IPS DF 6.9 (cell line): ENCODE measurements around the gene TEX10.

Source experiments
- DNase-seq: peaks from one replicate; pipeline ENCODE4 v3.0.0-alpha.2; 2013; ENCODE audit warnings: low read depth, low spot score
- H3K27ac ChIP-seq: one replicate; pipeline ENCODE4 v1.5.1; 2013; ENCODE audit warnings: low read length, control low read depth
- H3K27me3 ChIP-seq: 2 replicates; pipeline ENCODE4 v1.6.1; 2013; ENCODE audit warnings: mild to moderate bottlenecking, low read length; ENCODE audit not compliant: control insufficient read depth, insufficient read depth
- H3K36me3 ChIP-seq: 2 replicates; pipeline ENCODE4 v1.6.1; 2013; ENCODE audit warnings: low read length; ENCODE audit not compliant: control insufficient read depth, insufficient read depth
- H3K4me1 ChIP-seq: 2 replicates; pipeline ENCODE4 v1.6.1; 2013; ENCODE audit warnings: low read length; ENCODE audit not compliant: control insufficient read depth, insufficient read depth
- H3K4me3 ChIP-seq: 2 replicates; pipeline ENCODE4 v1.5.1; 2013; ENCODE audit warnings: mild to moderate bottlenecking, low read length
- H3K9me3 ChIP-seq: 2 replicates; pipeline ENCODE4 v1.6.1; 2013; ENCODE audit warnings: low read length, inconsistent platforms; ENCODE audit not compliant: control insufficient read depth, insufficient read depth
- WGBS: extraction: QIAGEN DNeasy Blood & Tissue Kit; methylation state at CpG from one replicate; pipeline ENCODE4 v1.1.7; 2013; ENCODE audit warnings: mixed read lengths, missing lambda C conversion rate; ENCODE audit not compliant: insufficient read length, insufficient coverage; 5-methylcytosine and 5-hydroxymethylcytosine counted together

TEX10 gene

DNA sequence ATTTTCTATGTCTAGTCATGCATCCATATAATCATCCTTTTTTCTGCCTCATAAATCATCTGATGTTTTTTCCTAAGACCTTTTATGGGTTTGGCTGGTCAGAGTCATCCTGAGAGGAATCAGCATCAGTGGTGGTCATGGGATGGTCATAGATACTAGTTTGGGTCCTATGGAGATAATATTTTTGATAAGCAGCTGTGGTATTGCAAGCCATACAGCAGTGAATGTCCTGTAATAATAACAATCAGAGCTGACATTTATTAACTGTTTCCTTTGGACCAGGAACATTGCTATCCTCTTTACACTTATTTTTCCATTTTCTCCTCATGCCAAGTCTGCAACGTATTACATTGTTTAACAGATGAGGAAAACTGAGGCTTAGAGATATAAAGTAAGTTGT lies 83.1 kb downstream of the TEX10 start:
- Histone ChIP-seq H3K36me3 (no peaks in the 10 kb centered on the region), H3K27ac (no peak overlapping the region), H3K9me3 (no peaks in the 10 kb centered on the region), H3K27me3 (no peaks in the 10 kb centered on the region), H3K4me3 (no peak overlapping the region), H3K4me1 (no peaks in the 10 kb centered on the region)
- no peak for DNase-seq
- no CpG with 5 or more reads among the region's 1 CpG for WGBS

- Histone ChIP-seq H3K27me3 (no peaks in the 10 kb centered on the region), H3K4me1 (no peaks in the 10 kb centered on the region), H3K9me3 (no peaks in the 10 kb centered on the region), H3K4me3 (no peak overlapping the region), H3K36me3 (no peaks in the 10 kb centered on the region), H3K27ac (no peak overlapping the region)
- WGBS: no CpG with 5 or more reads among the region's 4 CpGs
- no peak for DNase-seq
Observed at GRCh38 chr9:100268271-100268670, 84.5 kb downstream of the TEX10 start.

DNA sequence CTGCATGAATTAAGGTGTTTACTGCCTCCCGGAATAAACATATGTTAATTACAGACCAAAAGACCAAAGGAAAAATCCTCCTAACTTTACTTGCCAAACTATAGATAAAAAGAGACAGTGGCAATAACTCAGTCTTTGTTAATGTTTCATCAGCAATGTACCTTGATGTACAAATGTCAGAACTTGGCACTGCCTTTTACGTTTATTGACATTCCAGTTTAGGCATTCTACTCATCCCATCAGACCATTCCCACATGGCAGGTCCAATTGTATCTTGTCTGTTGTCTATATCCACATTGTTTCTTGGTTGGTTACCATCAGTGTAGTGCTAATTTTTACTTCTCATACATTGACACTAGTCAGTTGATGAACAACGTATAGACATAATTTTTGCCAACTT lies 85.5 kb downstream of the TEX10 start:
- Histone ChIP-seq H3K27me3 (no peaks in the 10 kb centered on the region), H3K4me3 (no peak overlapping the region), H3K4me1 (no peaks in the 10 kb centered on the region), H3K9me3 (no peaks in the 10 kb centered on the region), H3K36me3 (no peaks in the 10 kb centered on the region), H3K27ac (no peak overlapping the region)
- WGBS: no CpG with 5 or more reads among the region's 3 CpGs
- no peak for DNase-seq
